Astrocyte (in vitro differentiated cells and primary cell): Measurements from ENCODE around the gene PLXDC1.

Source experiments
- EZH2 ChIP-seq: IDR thresholded peaks from 2 replicates; pipeline ENCODE4 v1.6.1; 2012; ENCODE audit warnings: mild to moderate bottlenecking, low read length, inconsistent platforms; ENCODE audit not compliant: insufficient read depth
- TF ChIP-seq, protein P1 (sequence below): IDR thresholded peaks from 2 replicates; pipeline ENCODE4 v1.5.1; 2011; ENCODE audit warnings: low read depth, mild to moderate bottlenecking, inconsistent platforms, low read length, moderate library complexity; ENCODE audit not compliant: insufficient read depth

DNA sequence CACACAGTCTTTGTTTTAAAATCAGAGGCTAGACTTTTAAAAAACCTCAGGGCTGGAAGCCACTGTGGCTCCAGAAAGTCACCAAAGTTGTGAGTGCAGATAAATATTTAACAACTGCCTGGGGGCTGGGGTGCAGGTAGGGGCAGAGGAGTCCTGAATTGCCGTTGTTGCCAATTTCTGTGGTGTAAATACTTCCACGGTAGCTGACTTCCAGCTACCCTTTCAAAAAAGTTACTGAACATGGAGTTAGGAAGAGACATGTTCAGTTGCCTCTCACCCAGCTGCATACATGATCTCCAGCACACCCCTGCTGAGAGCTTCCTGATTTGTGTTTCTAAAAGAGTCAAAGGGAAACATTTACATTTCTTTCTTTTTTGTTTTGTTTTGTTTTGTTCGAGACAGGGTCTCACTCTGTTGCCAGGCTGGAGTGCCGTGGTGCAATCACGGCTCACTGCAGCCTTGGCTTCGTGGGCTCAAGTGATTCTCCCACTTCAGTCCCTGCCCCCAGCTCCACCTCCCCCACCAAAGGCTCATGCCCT, 58.7 kb downstream of the PLXDC1 start:
- TF ChIP-seq, protein P1, sequence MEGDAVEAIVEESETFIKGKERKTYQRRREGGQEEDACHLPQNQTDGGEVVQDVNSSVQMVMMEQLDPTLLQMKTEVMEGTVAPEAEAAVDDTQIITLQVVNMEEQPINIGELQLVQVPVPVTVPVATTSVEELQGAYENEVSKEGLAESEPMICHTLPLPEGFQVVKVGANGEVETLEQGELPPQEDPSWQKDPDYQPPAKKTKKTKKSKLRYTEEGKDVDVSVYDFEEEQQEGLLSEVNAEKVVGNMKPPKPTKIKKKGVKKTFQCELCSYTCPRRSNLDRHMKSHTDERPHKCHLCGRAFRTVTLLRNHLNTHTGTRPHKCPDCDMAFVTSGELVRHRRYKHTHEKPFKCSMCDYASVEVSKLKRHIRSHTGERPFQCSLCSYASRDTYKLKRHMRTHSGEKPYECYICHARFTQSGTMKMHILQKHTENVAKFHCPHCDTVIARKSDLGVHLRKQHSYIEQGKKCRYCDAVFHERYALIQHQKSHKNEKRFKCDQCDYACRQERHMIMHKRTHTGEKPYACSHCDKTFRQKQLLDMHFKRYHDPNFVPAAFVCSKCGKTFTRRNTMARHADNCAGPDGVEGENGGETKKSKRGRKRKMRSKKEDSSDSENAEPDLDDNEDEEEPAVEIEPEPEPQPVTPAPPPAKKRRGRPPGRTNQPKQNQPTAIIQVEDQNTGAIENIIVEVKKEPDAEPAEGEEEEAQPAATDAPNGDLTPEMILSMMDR, result no peak
- no peak for TF ChIP-seq EZH2
